IMR-90 (cell line): Measurements from ENCODE around the gene CKAP2. TPM values are rescaled to one million over a fixed set of nuclear protein-coding genes. Genes with fewer than 3 reads are reported as not detected.

Experiments used
- ATAC-seq: fragments of 200-7000 bp; cut with Tn5 transposase; 2 replicates; pipeline ENCODE4 v1.9.1; 2020; ENCODE audit warnings: low read depth, mild to moderate bottlenecking, moderate library complexity
- BruUV-seq: library from RNA; stranded (reverse); fragments of 400-500 nt; replicated peaks from 2 replicates; lab custom pipeline; 2021; lab: Mats Ljungman, UMichigan
- CTCF ChIA-PET: fragments of 300-600 bp; formaldehyde crosslinking; extraction: SDS; loops from one replicate; lab custom pipeline; 2021; ENCODE audit warnings: antibody characterized with exemption; lab: Yijun Ruan, JAX
- POLR2A ChIA-PET: fragments of 300-600 bp; sonication (Branson Sonifier 250); formaldehyde crosslinking; loops from one replicate; lab custom pipeline; 2022; ENCODE audit warnings: antibody characterized with exemption; ENCODE audit not compliant: unreplicated experiment; lab: Charles Lee
- DNase-seq: peaks from one replicate; pipeline ENCODE4 v3.0.0; 2013
- H2AFZ ChIP-seq: replicated peaks from 2 replicates; pipeline ENCODE3; 2013; ENCODE audit warnings: low read length, mild to moderate bottlenecking; ENCODE audit not compliant: poor library complexity
- H2AK5ac ChIP-seq: 2 replicates; pipeline ENCODE4 v1.6.1; 2013; ENCODE audit warnings: low read depth, low read length, inconsistent platforms
- H2AK9ac ChIP-seq: replicated peaks from 2 replicates; pipeline ENCODE3; 2013; ENCODE audit warnings: mild to moderate bottlenecking, low read depth, low read length, moderate library complexity; ENCODE audit not compliant: poor library complexity
- H2BK120ac ChIP-seq: 2 replicates; pipeline ENCODE4 v1.6.1; 2013; ENCODE audit warnings: low read depth, low read length, inconsistent platforms
- H2BK15ac ChIP-seq: 3 replicates; pipeline ENCODE4 v1.6.1; 2013; ENCODE audit warnings: low read depth, low read length, inconsistent platforms
- H2BK20ac ChIP-seq: 2 replicates; pipeline ENCODE4 v1.6.1; 2013; ENCODE audit warnings: low read depth, mild to moderate bottlenecking, inconsistent platforms, low read length, moderate library complexity
- H2BK5ac ChIP-seq: 2 replicates; pipeline ENCODE4 v1.6.1; 2013; ENCODE audit warnings: mild to moderate bottlenecking, low read depth, low read length, inconsistent platforms; ENCODE audit not compliant: poor library complexity, severe bottlenecking
- H3K14ac ChIP-seq: replicated peaks from 2 replicates; pipeline ENCODE4 v1.6.1; 2013; ENCODE audit warnings: low read depth, low read length, inconsistent platforms
- H3K18ac ChIP-seq: 2 replicates; pipeline ENCODE4 v1.6.1; 2013; ENCODE audit warnings: low read depth, low read length, control low read depth
- H3K23ac ChIP-seq: 2 replicates; pipeline ENCODE4 v1.6.1; 2013; ENCODE audit warnings: low read depth, low read length, inconsistent platforms
- H3K27ac ChIP-seq: 2 replicates; pipeline ENCODE4 v1.5.1; 2013; ENCODE audit warnings: mild to moderate bottlenecking, control low read depth, low read length; ENCODE audit not compliant: insufficient read depth
- H3K27me3 ChIP-seq: 2 replicates; pipeline ENCODE4 v1.6.1; 2013; ENCODE audit warnings: low read length; ENCODE audit not compliant: control insufficient read depth, insufficient read depth
- H3K36me3 ChIP-seq: 2 replicates; pipeline ENCODE4 v1.6.1; 2013; ENCODE audit warnings: low read length, mixed read lengths; ENCODE audit not compliant: control insufficient read depth, insufficient read depth
- H3K4ac ChIP-seq: 2 replicates; pipeline ENCODE4 v1.6.1; 2013; ENCODE audit warnings: low read depth, low read length, inconsistent platforms
- H3K4me1 ChIP-seq: 2 replicates; pipeline ENCODE4 v1.6.1; 2013; ENCODE audit warnings: low read length, mixed read lengths; ENCODE audit not compliant: control insufficient read depth, insufficient read depth
- H3K4me2 ChIP-seq: 2 replicates; pipeline ENCODE4 v1.6.1; 2013; ENCODE audit warnings: low read depth, mild to moderate bottlenecking, control low read depth, low read length, moderate library complexity
- H3K4me3 ChIP-seq: 2 replicates; pipeline ENCODE4 v1.5.1; 2013; ENCODE audit warnings: low read depth, mild to moderate bottlenecking, control low read depth, low read length, moderate library complexity; ENCODE audit not compliant: insufficient read depth
- H3K56ac ChIP-seq: 2 replicates; pipeline ENCODE4 v1.6.1; 2013; ENCODE audit warnings: low read length, inconsistent platforms; ENCODE audit not compliant: insufficient read depth; ENCODE audit errors: extremely low read depth
- H3K79me1 ChIP-seq, 2 experiments: 2 replicates each; pipeline ENCODE4 v1.6.1; 2013; ENCODE audit warnings: low read length in 2 of 2, inconsistent platforms in 1 of 2, low read depth in 1 of 2
- H3K9ac ChIP-seq: 2 replicates; pipeline ENCODE4 v1.6.1; 2013; ENCODE audit warnings: low read depth, low read length, control low read depth
- H3K9me1 ChIP-seq: 2 replicates; pipeline ENCODE4 v1.6.1; 2013; ENCODE audit warnings: low read length, inconsistent platforms; ENCODE audit not compliant: insufficient read depth
- H3K9me3 ChIP-seq: 2 replicates; pipeline ENCODE4 v1.6.1; 2013; ENCODE audit warnings: low read length; ENCODE audit not compliant: control insufficient read depth, insufficient read depth
- H4K20me1 ChIP-seq: 2 replicates; pipeline ENCODE4 v1.6.1; 2013; ENCODE audit warnings: low read length, inconsistent platforms; ENCODE audit not compliant: insufficient read depth
- H4K5ac ChIP-seq: 2 replicates; pipeline ENCODE4 v1.6.1; 2013; ENCODE audit warnings: mild to moderate bottlenecking, low read depth, low read length, control low read depth
- H4K8ac ChIP-seq, 2 experiments: 2 replicates each; pipeline ENCODE4 v1.6.1; 2013; ENCODE audit warnings: low read depth in 2 of 2, low read length in 2 of 2, control low read depth in 1 of 2, inconsistent platforms in 1 of 2
- H4K91ac ChIP-seq: 2 replicates; pipeline ENCODE4 v1.6.1; 2013; ENCODE audit warnings: low read depth, low read length, inconsistent platforms; ENCODE audit not compliant: insufficient read depth
- BHLHE40 ChIP-seq: fragments of 150-350 bp; IDR thresholded peaks from 2 replicates; pipeline ENCODE4 v1.6.1; 2016; ENCODE audit warnings: mild to moderate bottlenecking, low read depth, low read length
- CEBPB ChIP-seq: IDR thresholded peaks from 2 replicates; pipeline ENCODE4 v1.6.1; 2012; ENCODE audit warnings: low read depth, low read length, improper control_type of control experiment
- FOS ChIP-seq: fragments of 150-350 bp; IDR thresholded peaks from 2 replicates; pipeline ENCODE4 v1.6.1; 2016; ENCODE audit warnings: low read depth, low read length
- MAZ ChIP-seq: IDR thresholded peaks from 2 replicates; pipeline ENCODE4 v1.6.1; 2012; ENCODE audit warnings: low read depth, mild to moderate bottlenecking, low read length, improper control_type of control experiment, moderate library complexity, borderline replicate concordance
- RCOR1 ChIP-seq: IDR thresholded peaks from 2 replicates; pipeline ENCODE4 v1.6.1; 2012; ENCODE audit warnings: mild to moderate bottlenecking, low read length, improper control_type of control experiment; ENCODE audit not compliant: insufficient replicate concordance
- WGBS, 2 experiments: methylation state at CpG; one replicate each; pipeline versions ENCODE4 v1.1.5 to v1.1.7; 2013; ENCODE audit warnings: missing lambda C conversion rate in 2 of 2; ENCODE audit not compliant: insufficient read length in 1 of 2; ENCODE audit errors: extremely low coverage in 2 of 2; 5-methylcytosine and 5-hydroxymethylcytosine counted together
- dilution Hi-C: fragments of 300-500 bp; cut with HindIII; formaldehyde crosslinking; loops from one replicate; pipeline ENCODE4 v1.14.3; 2018; ENCODE audit warnings: low sequenced_read_pairs; ENCODE audit not compliant: unreplicated experiment
- in situ Hi-C: fragments of 300-500 bp; cut with MboI; formaldehyde crosslinking; loops from 3 replicates; pipeline ENCODE4 v1.14.3; 2019; ENCODE audit warnings: low sequenced_read_pairs, inconsistent platforms, mixed read lengths
- intact Hi-C: fragments of 100-400 bp; cut with micrococcal nuclease; formaldehyde crosslinking; loops from 2 replicates; pipeline ENCODE4 v1.10.0; 2022
- polyA plus RNA-seq, 3 experiments: library from polyadenylated mRNA; depleted of rRNA; stranded (reverse); fragments of >200 nt; gene quantifications; 2 replicates each; pipeline ENCODE4 v1.2.3, GENCODE V29; 2012; ENCODE audit warnings: low replicate concordance in 1 of 3
- total RNA-seq: library from RNA; depleted of rRNA; stranded (reverse); fragments of >200 nt; gene quantifications from 2 replicates; pipeline ENCODE4 v1.2.3, GENCODE V29; 2012

The CKAP2 gene
- total and polyA plus RNA-seq, 2 of the 4 experiments (the other 2 are of a cell fraction), result 23.0 to 44.6 TPM

DNA sequence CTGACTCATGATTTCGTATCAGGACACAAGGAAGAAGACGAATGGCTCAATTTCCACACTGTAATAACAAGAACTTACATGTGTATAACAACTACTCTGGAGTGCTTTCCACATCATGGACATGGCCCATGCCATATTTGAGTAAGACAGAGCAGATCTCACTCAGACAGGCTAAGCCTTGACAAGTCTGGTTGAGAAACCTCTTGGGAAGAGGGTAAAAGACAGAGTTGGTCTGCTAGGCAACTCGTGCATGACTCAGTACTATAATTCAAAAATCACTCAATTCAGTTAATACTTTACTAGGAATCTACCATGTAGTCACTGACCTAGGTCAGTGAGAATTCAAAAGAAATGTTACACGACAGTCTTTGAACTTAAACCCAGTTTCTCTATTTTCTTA is 43.6 kb upstream of the CKAP2 start:
- Histone ChIP-seq H3K9ac (no peak overlapping the region), H2AFZ (no peak overlapping the region), H3K4ac (no peak overlapping the region; the same call in 1 of the 2 replicates), H4K91ac (no peak overlapping the region), H4K8ac (no peak overlapping the region), H3K9me3 (no peaks in the 10 kb centered on the region), H3K27me3 (no peaks in the 10 kb centered on the region), H3K9me1 (peaks cover 11% of the 10 kb centered on the region), H3K27ac (no peak overlapping the region), H3K56ac (no peak overlapping the region), H4K20me1 (no peaks in the 10 kb centered on the region), H3K4me1 (peaks cover 16% of the 10 kb centered on the region), H2BK15ac (no peak overlapping the region), H2BK20ac (no peak overlapping the region), H3K4me2 (peak overlapping the region; percentile 50; the same call in 1 of the 2 replicates), H4K5ac (peak overlapping the region; percentile 30; the same call in 1 of the 2 replicates), H3K79me1 (peaks cover 9 to 12% of the 10 kb centered on the region in 2 experiments; a peak in 2 of 4 replicates), H2AK9ac (no peak overlapping the region), H3K23ac (no peak overlapping the region), H3K18ac (peak overlapping the region; percentile 45; the same call in 1 of the 2 replicates), H2BK5ac (peak overlapping the region; percentile 75), H3K14ac (0 out of 2 replicates have a peak overlapping the region, but pooled peaks have one; percentile 34), H2BK120ac (0 out of 2 replicates have a peak overlapping the region, but pooled peaks have one; percentile 31), H2AK5ac (no peak overlapping the region), H3K4me3 (no peak overlapping the region), H3K36me3 (peaks cover 5% of the 10 kb centered on the region; the same call in 1 of the 2 replicates)
- intact Hi-C loops, result no loop called here
- POLR2A ChIA-PET, result no interaction called here
- 40% methylated on average over 1 of the region's 4 CpGs; no CpG with 5 or more reads in 1 of the 2 experiments for WGBS, 2 experiments
- CTCF ChIA-PET, result no interaction called here
- ATAC-seq, result peak; percentile 71
- dilution Hi-C loops, result no loop called here
- TF ChIP-seq MAZ, result no peak
- TF ChIP-seq BHLHE40, result peak; percentile 44; the same call in 1 of the 2 replicates
- TF ChIP-seq FOS, result 0 out of 2 replicates have a peak, but pooled peaks have one; percentile 9
- TF ChIP-seq CEBPB, result peak; percentile 52; the same call in 1 of the 2 replicates
- TF ChIP-seq RCOR1, result no peak
- BruUV-seq, result no TSS peak
- in situ Hi-C loops, result no loop called here
- DNase-seq, result peak; percentile 81
